T-helper 22 cell (primary cell): ENCODE data around the gene MBD3L3.
"Not testable (repeated sequence)": the region's sequence is repeated elsewhere in the genome, so short reads cannot be mapped to it uniquely, and the experiment has no call there.

Source experiments
- DNase-seq: peaks from one replicate; pipeline ENCODE4 v3.0.0-alpha.2; 2020; ENCODE audit warnings: low read depth

Gene MBD3L3

GRCh38 chr19:7063339-7063738 lies 4.9 kb upstream of the MBD3L3 start:
- DNase-seq = no peak

- not testable (repeated sequence) for DNase-seq
Measured at GRCh38 chr19:7059977-7060376, 1.5 kb upstream of the MBD3L3 start.

DNA sequence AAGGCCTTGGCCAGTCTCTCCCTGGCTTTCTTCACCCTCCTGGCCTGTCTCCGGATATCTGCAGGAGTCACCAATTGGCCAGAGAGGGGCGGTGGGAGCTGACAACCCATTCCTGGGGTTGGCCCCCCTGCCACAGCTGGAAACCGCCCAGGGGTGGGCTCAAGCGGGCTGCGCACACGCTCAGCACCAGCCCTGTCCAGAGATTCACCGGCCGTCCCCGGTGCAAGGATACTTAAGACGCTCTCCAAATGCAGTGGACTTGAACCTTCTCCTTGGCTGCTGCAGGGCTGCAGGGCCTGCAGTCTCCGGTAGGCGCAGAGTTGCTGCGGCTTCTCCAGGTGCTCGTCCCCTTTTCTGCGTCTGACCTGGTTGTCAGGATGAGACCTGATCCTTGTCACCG lies 2.1 kb downstream of the MBD3L3 start:
- DNase-seq = not testable (repeated sequence)

DNA sequence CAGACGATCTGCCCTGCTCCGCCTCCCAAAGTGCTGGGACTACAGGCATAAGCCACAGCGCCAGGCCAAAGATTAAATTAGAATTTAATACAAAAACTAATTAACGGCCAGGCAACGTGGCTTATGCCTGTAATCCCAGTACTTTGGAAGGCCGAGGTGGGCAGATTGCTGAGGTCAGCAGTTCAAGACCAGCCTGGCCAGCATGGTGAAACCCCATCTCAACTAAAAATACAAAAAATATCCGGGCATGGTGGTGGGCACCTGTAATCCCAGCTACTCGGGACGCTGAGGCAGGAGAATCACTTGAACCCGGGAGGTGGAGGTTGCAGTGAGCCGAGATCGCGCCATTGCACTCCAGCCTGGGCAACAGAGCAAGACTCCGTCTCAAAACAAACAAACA lies 2.8 kb downstream of the MBD3L3 start:
- not testable (repeated sequence) for DNase-seq

DNA sequence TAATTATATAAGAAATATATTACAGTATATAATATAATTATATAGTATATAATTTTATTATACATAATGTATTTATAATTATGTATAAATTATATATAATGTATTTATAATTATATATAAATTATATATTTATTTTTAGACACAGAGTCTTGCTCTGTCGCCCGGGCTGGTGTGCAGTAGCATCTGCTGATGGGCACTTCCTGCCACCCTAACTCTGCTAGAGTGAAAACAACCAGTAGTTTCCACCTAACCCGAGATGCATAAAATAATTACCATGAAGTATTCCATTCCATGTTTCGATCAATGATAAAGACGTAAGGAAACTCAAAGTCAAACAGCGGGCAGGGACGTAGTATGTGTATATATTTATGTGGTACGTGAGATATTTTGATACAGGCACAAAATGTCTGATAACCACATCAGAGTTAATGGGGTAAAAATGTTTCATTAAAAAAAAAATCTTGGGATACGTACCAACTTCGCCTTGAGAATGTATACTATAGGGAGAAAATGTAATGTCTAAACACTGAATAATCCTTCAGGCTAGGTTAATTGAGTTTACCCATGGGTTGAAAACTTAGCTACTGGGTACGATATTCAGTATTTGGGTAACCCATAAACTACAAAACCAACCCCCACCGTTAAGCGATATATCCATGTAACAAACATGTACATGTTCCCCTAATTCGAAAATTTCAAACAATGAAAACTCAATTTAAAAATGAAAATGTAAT lies 3.7 kb downstream of the MBD3L3 start:
- DNase-seq = not testable (repeated sequence)

DNA sequence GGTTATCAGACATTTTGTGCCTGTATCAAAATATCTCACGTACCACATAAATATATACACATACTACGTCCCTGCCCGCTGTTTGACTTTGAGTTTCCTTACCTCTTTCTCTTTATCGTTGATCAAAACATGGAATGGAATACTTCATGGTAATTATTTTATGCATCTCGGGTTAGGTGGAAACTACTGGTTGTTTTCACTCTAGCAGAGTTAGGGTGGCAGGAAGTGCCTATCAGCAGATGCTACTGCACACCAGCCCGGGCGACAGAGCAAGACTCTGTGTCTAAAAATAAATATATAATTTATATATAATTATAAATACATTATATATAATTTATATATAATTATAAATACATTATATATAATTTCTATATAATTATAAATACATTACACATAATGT lies 5.6 kb downstream of the MBD3L3 start:
- DNase-seq = not testable (repeated sequence)

DNA sequence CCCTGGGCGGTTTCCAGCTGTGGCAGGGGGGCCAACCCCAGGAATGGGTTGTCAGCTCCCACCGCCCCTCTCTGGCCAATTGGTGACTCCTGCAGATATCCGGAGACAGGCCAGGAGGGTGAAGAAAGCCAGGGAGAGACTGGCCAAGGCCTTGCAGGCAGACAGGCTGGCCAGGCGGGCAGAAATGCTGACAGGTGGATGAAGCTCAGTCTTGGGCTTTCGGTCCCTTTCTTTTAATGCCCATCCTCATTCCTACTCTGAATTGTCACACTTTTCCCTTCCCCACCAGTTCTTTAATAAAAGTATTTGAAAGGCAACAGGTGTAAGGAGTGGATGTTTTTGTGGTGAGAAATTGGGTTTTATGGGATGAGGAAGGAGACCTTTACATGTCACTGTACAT lies 7.1 kb downstream of the MBD3L3 start:
- DNase-seq = not testable (repeated sequence)

DNA sequence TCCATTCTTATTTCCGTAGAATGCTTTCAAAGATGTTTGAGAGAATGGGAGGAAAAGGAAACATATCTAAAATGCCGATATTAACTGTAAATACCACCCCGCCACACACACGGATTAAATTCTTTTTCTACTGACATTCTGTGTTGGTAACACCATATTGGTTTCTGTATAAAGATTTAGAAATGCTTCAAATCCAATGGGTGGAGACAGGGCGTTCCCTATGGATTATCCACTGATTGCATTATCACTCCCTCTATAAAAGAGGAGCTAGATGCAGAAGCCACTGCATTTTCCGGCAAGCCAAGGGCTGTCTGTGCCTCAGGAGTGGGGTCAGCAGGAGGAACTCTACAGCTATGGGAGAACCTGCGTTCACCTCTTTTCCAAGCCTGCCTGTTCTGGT lies 9.5 kb downstream of the MBD3L3 start, which contains the start of gene MBD3L2:
Gene MBD3L2, plus strand, starts transcription at position 301 of the 400 bp plus-strand sequence. Its CDS starts 53 bp downstream, at position 354.
- DNase-seq = not testable (repeated sequence)

GRCh38 chr19:7041563-7041962 lies 16.9 kb downstream of the MBD3L3 start:
- DNase-seq = not testable (repeated sequence)

GRCh38 chr19:7040079-7040478 lies 18.4 kb downstream of the MBD3L3 start, which contains the start of gene MBD3L4:
Gene MBD3L4, minus strand, starts transcription at chr19:7040179. Its CDS starts 35 bp downstream, at chr19:7040144.
- not testable (repeated sequence) for DNase-seq

GRCh38 chr19:7030278-7030677 lies 28.2 kb downstream of the MBD3L3 start, which contains the start of gene MBD3L5:
Gene MBD3L5, plus strand, starts transcription at chr19:7030578. Its CDS starts 34 bp downstream, at chr19:7030612.
- DNase-seq = not testable (repeated sequence)

- not testable (repeated sequence) for DNase-seq
Measured at GRCh38 chr19:7028790-7029189, 29.7 kb downstream of the MBD3L3 start.

- DNase-seq = not testable (repeated sequence)
Measured at GRCh38 chr19:7021331-7021730, 37.1 kb downstream of the MBD3L3 start, which contains the start of gene MBD3L2B. Gene MBD3L2B, minus strand, starts transcription at chr19:7021431. Its CDS starts 34 bp downstream, at chr19:7021397.

GRCh38 chr19:7018828-7019227 lies 39.6 kb downstream of the MBD3L3 start:
- DNase-seq = no peak

- DNase-seq = no peak
Measured at GRCh38 chr19:7013678-7014077, 44.8 kb downstream of the MBD3L3 start.

GRCh38 chr19:7010722-7011593 lies 47.5 kb downstream of the MBD3L3 start:
- no peak for DNase-seq

DNA sequence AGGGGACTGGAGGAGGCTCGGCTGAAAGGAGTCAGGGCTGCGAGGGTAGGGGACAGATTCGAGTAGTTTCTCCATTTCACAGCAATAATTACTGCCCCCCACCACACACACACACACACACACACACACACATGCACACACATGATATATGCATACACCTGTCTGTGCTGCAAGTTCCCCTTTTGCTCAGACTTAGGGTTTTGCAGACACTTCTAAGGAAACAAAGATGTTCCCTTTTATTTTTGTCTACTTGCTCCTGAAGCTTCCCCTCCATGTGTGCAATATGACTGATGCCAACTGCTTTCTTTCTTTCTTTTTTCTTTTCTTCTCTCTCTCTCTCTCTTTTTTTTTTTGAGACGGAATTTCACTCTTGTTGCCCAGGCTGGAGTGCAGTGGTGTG lies 50.6 kb downstream of the MBD3L3 start:
- no peak for DNase-seq
